Bronchial epithelial cell (primary cell): Measurements from ENCODE around the gene PREB. TPM values are rescaled to one million over a fixed set of nuclear protein-coding genes. Genes with fewer than 3 reads are reported as not detected.

Source experiments
- DNase-seq: peaks from one replicate; pipeline ENCODE4 v3.0.0-alpha.2; 2010; ENCODE audit warnings: low read depth
- FAIRE-seq: peaks from 2 replicates; lab custom pipeline; 2011; peaks lifted over from hg19 to GRCh38; lab: Jason Lieb, UNC
- H3K27me3 ChIP-seq: 2 replicates; pipeline ENCODE4 v1.5.1; 2011; ENCODE audit warnings: low read length; ENCODE audit not compliant: control insufficient read depth, insufficient read depth
- H3K36me3 ChIP-seq: 2 replicates; pipeline ENCODE4 v1.5.1; 2011; ENCODE audit warnings: low read length; ENCODE audit not compliant: control insufficient read depth, insufficient read depth
- H3K4me3 ChIP-seq: 2 replicates; pipeline ENCODE4 v1.5.1; 2011; ENCODE audit warnings: mild to moderate bottlenecking, low read depth, low read length, control low read depth
- total RNA-seq: library from RNA; depleted of rRNA; stranded (reverse); fragments of >200 nt; gene quantifications from 2 replicates; pipeline ENCODE4 v1.2.1, GENCODE V29; 2014
- TF ChIP-seq, protein P1 (sequence below): IDR thresholded peaks from 2 replicates; pipeline ENCODE4 v1.5.1; 2011; ENCODE audit warnings: mild to moderate bottlenecking, moderate library complexity, low read length, control low read depth, inconsistent platforms; ENCODE audit not compliant: insufficient read depth, severe bottlenecking

The PREB gene
- total RNA-seq, 1 donor from 2014 or later = 46.1 TPM

DNA sequence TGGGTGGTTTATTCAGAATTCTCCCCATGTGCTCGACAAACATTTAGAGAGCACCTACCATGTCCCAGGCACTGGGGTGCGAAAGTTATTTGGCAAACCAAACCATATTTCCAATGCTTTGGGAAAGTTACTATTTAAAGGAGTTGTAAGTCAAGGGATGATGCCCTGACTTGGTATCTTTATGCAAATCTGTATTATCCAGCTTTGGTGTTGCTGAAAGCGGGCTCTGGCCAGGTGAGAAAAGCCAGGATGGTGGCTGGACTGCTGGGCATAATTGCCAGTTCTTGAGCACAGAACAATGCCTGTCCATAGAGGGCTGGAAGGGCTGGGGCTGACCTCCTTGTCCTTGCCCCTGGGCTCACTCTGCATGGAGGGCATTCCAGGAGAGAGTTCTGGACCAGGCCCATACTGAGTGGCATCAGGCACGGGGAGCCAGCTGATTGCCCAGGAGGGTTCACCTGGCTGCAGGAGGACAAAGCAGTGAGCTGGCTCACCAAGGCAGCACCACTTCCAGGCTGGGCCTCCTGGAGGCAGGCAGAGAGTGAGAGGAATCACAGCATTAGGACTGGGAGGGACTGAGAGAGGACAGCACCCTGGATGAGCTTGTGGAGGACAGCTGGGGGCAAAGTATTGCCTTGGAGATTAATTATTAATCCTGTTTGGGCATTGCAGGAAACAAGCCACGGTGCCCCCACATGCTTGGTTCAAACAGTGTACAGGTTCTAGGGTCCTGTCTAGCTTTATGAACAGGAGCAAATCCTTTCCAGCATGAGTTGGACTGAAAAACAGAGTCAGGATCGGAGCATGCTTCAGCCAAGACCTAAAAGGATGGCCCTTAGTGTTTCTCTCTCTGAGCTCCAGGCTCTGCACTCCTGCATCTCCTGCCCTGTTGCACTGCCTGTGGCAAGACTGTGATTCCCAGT lies 40.7 kb downstream of the PREB start:
- TF ChIP-seq, protein P1, sequence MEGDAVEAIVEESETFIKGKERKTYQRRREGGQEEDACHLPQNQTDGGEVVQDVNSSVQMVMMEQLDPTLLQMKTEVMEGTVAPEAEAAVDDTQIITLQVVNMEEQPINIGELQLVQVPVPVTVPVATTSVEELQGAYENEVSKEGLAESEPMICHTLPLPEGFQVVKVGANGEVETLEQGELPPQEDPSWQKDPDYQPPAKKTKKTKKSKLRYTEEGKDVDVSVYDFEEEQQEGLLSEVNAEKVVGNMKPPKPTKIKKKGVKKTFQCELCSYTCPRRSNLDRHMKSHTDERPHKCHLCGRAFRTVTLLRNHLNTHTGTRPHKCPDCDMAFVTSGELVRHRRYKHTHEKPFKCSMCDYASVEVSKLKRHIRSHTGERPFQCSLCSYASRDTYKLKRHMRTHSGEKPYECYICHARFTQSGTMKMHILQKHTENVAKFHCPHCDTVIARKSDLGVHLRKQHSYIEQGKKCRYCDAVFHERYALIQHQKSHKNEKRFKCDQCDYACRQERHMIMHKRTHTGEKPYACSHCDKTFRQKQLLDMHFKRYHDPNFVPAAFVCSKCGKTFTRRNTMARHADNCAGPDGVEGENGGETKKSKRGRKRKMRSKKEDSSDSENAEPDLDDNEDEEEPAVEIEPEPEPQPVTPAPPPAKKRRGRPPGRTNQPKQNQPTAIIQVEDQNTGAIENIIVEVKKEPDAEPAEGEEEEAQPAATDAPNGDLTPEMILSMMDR = no peak
- Histone ChIP-seq H3K27me3 (no peaks in the 10 kb centered on the region), H3K4me3 (no peak overlapping the region), H3K36me3 (no peaks in the 10 kb centered on the region)
- no peak for DNase-seq
- FAIRE-seq = no peak

DNA sequence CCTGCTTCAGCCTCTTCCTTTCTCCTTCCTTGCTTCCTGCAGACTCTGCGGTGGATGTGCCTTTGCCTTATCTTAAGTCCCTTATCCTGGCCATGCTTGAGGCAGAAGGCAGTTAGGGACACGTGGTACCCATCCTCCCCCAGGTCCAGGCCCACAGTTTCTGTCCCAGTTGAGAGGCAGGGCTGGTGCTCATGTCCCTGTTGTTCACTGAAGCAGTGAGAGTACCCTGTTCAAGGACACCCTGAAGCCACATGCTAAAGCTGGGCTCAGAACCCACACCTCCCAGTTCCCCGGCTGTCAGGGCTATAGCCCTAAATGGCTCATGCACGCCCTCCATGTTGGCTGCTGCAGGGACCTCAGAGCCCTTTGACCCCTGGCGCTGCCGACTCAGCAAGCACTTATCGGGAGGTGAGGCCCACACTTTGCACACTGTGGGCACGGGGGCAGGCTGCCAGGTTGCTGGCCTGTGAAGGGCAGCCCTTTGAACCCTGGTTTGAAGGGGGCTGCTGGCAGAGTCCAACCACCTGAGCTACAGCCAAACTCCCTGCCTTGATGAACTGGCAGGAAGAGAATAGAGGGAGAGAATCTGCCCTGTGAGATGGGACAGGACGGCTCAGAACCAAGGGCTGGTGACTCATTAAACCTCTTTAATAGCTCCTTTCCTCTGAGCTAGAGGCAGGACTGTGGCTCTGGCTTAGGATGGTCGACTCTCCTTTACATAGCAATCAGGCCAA lies 41.6 kb downstream of the PREB start:
- TF ChIP-seq, protein P1 = no peak
- FAIRE-seq (no peak), DNase-seq (no peak)
- no peaks in the 10 kb centered on the region for H3K36me3 ChIP-seq
- no peaks in the 10 kb centered on the region for H3K27me3 ChIP-seq
- H3K4me3 ChIP-seq = no peak overlapping the region

DNA sequence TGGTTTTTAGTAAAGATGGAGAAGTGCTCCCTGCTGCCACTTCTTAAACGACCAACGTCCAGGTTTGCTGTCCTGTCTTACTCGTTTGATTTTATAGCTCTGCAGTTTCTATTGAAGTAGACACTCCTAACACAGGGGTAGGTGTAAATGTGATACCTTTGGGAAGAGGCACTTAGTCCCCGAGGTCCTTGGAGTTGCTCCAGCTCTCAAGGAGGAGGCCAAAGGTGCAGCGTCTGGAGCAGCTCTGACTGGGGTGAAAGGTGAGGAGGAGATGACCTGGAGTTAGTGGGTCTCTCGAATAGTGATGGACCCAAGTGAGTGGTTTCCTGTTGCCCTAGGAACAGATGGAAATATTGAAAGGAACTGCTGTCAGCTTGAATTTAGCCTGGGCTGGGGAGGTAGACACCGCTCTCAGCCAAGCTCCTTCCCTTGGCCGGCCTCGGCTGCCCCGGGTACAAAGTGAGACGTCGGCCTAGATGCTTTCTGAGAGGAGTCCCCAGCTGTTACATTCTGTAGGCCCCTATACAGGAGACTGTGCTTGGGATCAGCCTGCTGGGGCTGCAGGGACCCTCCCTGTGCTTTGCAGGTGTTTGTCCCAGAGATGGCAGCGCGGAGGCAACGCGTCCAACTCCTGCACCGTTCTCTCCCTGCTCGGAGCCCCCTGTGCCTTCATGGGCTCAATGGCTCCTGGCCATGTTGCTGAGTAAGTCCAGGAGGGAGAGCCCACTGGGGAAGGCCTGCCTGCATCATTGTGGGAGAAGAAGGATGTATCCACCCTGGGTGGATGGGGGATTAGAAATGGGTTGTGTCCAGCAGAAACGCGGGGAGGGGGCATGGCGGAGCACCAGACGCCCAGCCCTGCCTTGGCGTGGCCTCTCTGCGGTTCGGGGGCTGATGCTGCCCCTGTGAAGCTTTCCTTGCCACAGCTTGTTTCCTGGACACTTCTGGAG lies 42.4 kb downstream of the PREB start:
- Histone ChIP-seq H3K27me3 (no peaks in the 10 kb centered on the region), H3K4me3 (no peak overlapping the region), H3K36me3 (no peaks in the 10 kb centered on the region)
- no peak for DNase-seq
- TF ChIP-seq, protein P1 = no peak
- FAIRE-seq = no peak

DNA sequence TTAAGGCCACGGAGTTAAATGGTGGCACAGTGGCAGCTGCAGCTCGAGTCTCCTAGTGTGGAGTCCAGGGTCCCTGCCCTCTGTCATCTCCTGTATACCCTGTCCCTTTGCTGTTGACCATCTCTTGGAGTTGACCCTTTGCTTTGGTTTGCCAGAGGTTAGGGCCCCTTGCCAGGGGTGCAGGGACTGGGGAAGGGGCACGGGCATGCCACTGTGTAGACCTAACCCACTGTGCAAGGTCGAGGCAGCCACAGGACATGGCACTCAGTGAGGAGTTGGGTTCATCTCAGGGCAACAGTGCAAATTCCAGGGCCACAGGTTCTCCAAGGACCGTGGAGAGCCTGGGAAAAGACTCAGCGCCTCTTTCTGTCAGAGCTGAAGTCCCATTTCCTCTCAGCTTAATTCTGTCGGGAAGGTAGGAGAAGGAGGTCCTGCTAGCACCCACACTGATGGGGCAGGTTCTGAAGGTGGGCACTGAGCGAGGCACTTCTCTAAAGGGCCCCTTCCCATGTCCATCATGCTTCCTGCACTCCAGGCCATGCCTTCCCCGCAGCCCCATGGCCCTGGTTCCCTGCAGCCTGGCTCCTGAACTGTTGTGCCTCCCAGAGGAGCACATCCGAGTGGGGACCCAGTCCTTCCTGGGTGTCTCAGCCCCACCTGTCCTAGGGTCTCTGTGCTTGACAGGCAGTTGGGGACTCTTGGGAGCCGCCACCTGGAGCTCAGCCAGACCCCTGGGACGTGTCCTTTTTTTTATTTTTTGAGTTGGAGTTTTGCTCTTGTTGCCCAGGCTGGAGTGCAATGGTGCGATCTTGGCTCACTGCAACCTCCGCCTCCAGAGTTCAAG lies 45.1 kb downstream of the PREB start:
- H3K27me3 ChIP-seq = no peaks in the 10 kb centered on the region
- no peak for FAIRE-seq
- no peaks in the 10 kb centered on the region for H3K36me3 ChIP-seq
- no peak overlapping the region for H3K4me3 ChIP-seq
- DNase-seq = no peak
- TF ChIP-seq, protein P1 = no peak

DNA sequence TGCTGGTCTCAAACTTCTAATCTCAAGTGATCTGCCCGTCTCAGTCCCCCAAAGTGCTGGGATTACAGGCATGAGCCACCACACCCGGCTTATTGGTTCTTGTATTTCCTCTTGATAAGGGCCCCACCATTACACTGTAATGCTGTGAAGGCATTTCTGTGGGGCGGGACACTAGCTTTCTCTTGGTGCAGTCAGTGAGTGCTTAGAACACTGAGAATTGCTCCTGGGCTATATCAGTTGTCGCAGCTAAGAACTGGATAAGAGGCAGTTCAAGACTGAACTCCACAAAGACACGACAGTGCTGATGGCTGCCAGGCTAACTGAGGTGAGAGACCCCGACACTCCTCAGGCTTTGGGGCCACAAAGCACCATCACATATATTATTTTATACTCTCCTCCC lies 45.8 kb downstream of the PREB start:
- H3K36me3 ChIP-seq = no peaks in the 10 kb centered on the region
- no peaks in the 10 kb centered on the region for H3K27me3 ChIP-seq
- TF ChIP-seq, protein P1 = no peak
- FAIRE-seq = no peak
- no peak overlapping the region for H3K4me3 ChIP-seq
- no peak for DNase-seq
